HFF-Myc (cell line): ENCODE measurements around the gene PSMB3.

Experiments
- DNase-seq: peaks from one replicate; pipeline ENCODE4 v3.0.0-alpha.2; 2011; ENCODE audit warnings: low read depth; ENCODE audit errors: extremely low read depth
- H3K4me3 ChIP-seq: replicated peaks from 2 replicates; pipeline ENCODE4 v1.5.1; 2011; ENCODE audit warnings: low read depth, mild to moderate bottlenecking, control low read depth, low read length
- CTCF ChIP-seq: IDR thresholded peaks from 2 replicates; pipeline ENCODE4 v1.5.1; 2012; ENCODE audit warnings: mild to moderate bottlenecking, low read depth, low read length, control low read depth; ENCODE audit errors: missing control alignments

PSMB3 gene

GRCh38 chr17:38731526-38732294 is 20.8 kb upstream of the PSMB3 start:
- H3K4me3 ChIP-seq, result peak overlapping the region; percentile 83
- TF ChIP-seq CTCF, result no peak
- DNase-seq, result no peak

GRCh38 chr17:38732376-38733281 is 19.9 kb upstream of the PSMB3 start:
- DNase-seq, result no peak
- H3K4me3 ChIP-seq, result peak overlapping the region; percentile 83; the same call in 1 of the 2 replicates
- TF ChIP-seq CTCF, result no peak

GRCh38 chr17:38733282-38733981 is 19.1 kb upstream of the PSMB3 start:
- DNase-seq, result no peak
- no peak for TF ChIP-seq CTCF
- no peak overlapping the region for H3K4me3 ChIP-seq

- H3K4me3 ChIP-seq, result no peak overlapping the region
- DNase-seq, result no peak
- peak; percentile 31 for TF ChIP-seq CTCF
Observed at GRCh38 chr17:38733982-38734973, 18.3 kb upstream of the PSMB3 start.

- peak; percentile 93 for TF ChIP-seq CTCF
- DNase-seq, result no peak
- H3K4me3 ChIP-seq, result no peak overlapping the region
Observed at GRCh38 chr17:38735161-38735997, 17.2 kb upstream of the PSMB3 start.
